OCI-LY7 (cell line): ENCODE results near the gene STPG1.

Source experiments
- EZH2phosphoT487 ChIP-seq: fragments of 200-600 bp; sonication (generic); IDR thresholded peaks from 2 replicates; pipeline ENCODE4 v1.6.1; 2018; ENCODE audit warnings: low read depth, borderline replicate concordance, mild to moderate bottlenecking, mixed run types, antibody characterized with exemption, low read length, moderate library complexity, mixed read lengths
- TF ChIP-seq, protein P1 (sequence below): fragments of 200-600 bp; sonication (generic); conservative IDR thresholded peaks from 2 replicates; pipeline ENCODE4 v1.5.1; 2014; ENCODE audit warnings: mild to moderate bottlenecking, antibody characterized with exemption, low read length, moderate library complexity, mixed read lengths

DNA sequence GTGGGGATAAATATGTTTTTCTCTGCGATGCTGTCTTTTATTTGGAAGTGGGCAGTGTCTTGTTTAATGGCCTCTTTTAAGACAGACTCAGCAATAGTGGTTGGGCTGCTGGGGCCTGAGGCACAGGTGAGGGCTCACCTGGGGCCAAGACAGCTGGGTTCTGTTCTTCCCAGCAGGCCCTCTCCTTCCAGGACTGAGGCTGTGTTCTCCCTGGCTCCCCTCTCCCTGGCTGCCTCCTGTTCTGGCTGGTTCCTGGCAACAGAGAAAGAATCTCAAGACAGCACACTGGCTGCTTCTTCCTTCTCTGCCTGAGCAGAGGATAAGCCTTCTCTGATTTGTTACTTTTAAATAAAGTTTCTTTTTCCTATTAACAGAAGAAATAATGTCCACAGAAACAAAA, 101.8 kb downstream of the STPG1 start:
- TF ChIP-seq, protein P1, sequence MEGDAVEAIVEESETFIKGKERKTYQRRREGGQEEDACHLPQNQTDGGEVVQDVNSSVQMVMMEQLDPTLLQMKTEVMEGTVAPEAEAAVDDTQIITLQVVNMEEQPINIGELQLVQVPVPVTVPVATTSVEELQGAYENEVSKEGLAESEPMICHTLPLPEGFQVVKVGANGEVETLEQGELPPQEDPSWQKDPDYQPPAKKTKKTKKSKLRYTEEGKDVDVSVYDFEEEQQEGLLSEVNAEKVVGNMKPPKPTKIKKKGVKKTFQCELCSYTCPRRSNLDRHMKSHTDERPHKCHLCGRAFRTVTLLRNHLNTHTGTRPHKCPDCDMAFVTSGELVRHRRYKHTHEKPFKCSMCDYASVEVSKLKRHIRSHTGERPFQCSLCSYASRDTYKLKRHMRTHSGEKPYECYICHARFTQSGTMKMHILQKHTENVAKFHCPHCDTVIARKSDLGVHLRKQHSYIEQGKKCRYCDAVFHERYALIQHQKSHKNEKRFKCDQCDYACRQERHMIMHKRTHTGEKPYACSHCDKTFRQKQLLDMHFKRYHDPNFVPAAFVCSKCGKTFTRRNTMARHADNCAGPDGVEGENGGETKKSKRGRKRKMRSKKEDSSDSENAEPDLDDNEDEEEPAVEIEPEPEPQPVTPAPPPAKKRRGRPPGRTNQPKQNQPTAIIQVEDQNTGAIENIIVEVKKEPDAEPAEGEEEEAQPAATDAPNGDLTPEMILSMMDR, result no peak
- no peak for TF ChIP-seq EZH2phosphoT487
